K562 (cell line): Measurements from ENCODE around the gene ZNF689. TPM values are rescaled to one million over a fixed set of nuclear protein-coding genes. Genes with fewer than 3 reads are reported as not detected.

Source experiments
- LCOR ChIP-seq: sonication (generic); formaldehyde crosslinking; IDR thresholded peaks from 2 replicates; pipeline ENCODE4 v1.8.0; 2022; ENCODE audit warnings: mild to moderate bottlenecking, missing genetic modification reagents
- MNT ChIP-seq, 2 experiments: fragments of 450-650 bp; conservative IDR thresholded peaks; 2 replicates each; pipeline ENCODE4 v1.6.1; 2017; ENCODE audit warnings: mild to moderate bottlenecking in 2 of 2, moderate library complexity in 2 of 2
- MYNN ChIP-seq, 2 experiments: sonication (generic); formaldehyde crosslinking in 1 of 2; IDR thresholded peaks; 2 replicates each; pipeline versions ENCODE4 v1.5.0 to v1.6.1; 2016 to 2020; ENCODE audit warnings: antibody characterized with exemption in 1 of 2, missing genetic modification reagents in 1 of 2
- NFE2 ChIP-seq: IDR thresholded peaks from 2 replicates; pipeline ENCODE4 v1.6.1; 2014; ENCODE audit warnings: antibody characterized with exemption, low read depth
- OTX1 ChIP-seq: fragments of 450-650 bp; formaldehyde crosslinking; IDR thresholded peaks from 2 replicates; pipeline ENCODE4 v1.4.0; 2022; ENCODE audit warnings: mild to moderate bottlenecking
- PRMT5 ChIP-seq: sonication (generic); formaldehyde crosslinking; IDR thresholded peaks from 2 replicates; pipeline ENCODE4 v1.5.0; 2020; ENCODE audit warnings: missing genetic modification reagents
- RBM14 ChIP-seq: fragments of 200-400 bp; formaldehyde crosslinking; IDR thresholded peaks from 2 replicates; pipeline ENCODE4 v1.6.1; 2018; ENCODE audit warnings: low read depth, mild to moderate bottlenecking, low read length, moderate library complexity, borderline replicate concordance; ENCODE audit not compliant: insufficient read depth
- SMC3 ChIP-seq: conservative IDR thresholded peaks from 2 replicates; pipeline ENCODE4 v1.6.1; 2011; ENCODE audit warnings: low read depth, low read length, improper control_type of control experiment; ENCODE audit not compliant: insufficient read depth
- TFE3 ChIP-seq: fragments of 450-650 bp; formaldehyde crosslinking; IDR thresholded peaks from 2 replicates; pipeline ENCODE4 v1.4.0; 2020; ENCODE audit warnings: mild to moderate bottlenecking, mixed read lengths
- USF1 ChIP-seq: sonication (generic); formaldehyde crosslinking; IDR thresholded peaks from 2 replicates; pipeline ENCODE4 v1.9.0; 2022; ENCODE audit warnings: mild to moderate bottlenecking, missing genetic modification reagents
- ZBTB34 ChIP-seq: fragments of 250-450 bp; sonication (Bioruptor Pico); IDR thresholded peaks from 2 replicates; pipeline ENCODE4 v1.8.0; 2021; ENCODE audit warnings: mild to moderate bottlenecking, moderate library complexity
- ZBTB43 ChIP-seq: sonication (generic); formaldehyde crosslinking; IDR thresholded peaks from 2 replicates; pipeline ENCODE4 v1.8.0; 2023; ENCODE audit warnings: mild to moderate bottlenecking, missing genetic modification reagents
- ZNF134 ChIP-seq: fragments of 250-450 bp; sonication (Bioruptor Pico); conservative IDR thresholded peaks from 2 replicates; pipeline ENCODE4 v1.4.0; 2020
- ZNF232 ChIP-seq: sonication (generic); formaldehyde crosslinking; IDR thresholded peaks from 2 replicates; pipeline ENCODE4 v1.8.0; 2022; ENCODE audit warnings: mild to moderate bottlenecking, missing genetic modification reagents
- ZNF24 ChIP-seq: fragments of 450-650 bp; IDR thresholded peaks from 2 replicates; pipeline ENCODE4 v1.6.1; 2016
- polyA plus RNA-seq, 8 experiments: library from polyadenylated mRNA; depleted of rRNA in 4 of 8; stranded (reverse) in 5 of 8; unstranded in 3 of 8; fragments of >200 nt; fragmentation: Nextera tagmentation in 2 of 8; fragmentation: Illumina TruSeq in 1 of 8; extraction: Ambion mirVana in 2 of 8; extraction: Trizol in 1 of 8; gene quantifications; 2 replicates each; pipeline versions ENCODE4 v1.2.1 to v1.2.3, GENCODE V29; 2011 to 2014; ENCODE audit warnings: inconsistent platforms in 1 of 8, missing spikeins in 1 of 8
- total RNA-seq, 7 experiments: library from RNA; depleted of rRNA in 6 of 7; stranded (reverse); fragments of >200 nt in 6 of 7; fragmentation: Illumina TruSeq in 2 of 7; extraction: Trizol in 2 of 7; gene quantifications; 2 replicates each; pipeline versions ENCODE4 v1.2.1 to v1.2.3, GENCODE V29; 2011 to 2021; ENCODE audit warnings: low replicate concordance in 1 of 7

ZNF689 gene
- total and polyA plus RNA-seq, 9 of the 15 experiments (the other 6 are each of a cell fraction or from before 2014, with no cell fraction given) = 5.4 to 15.4 (median 10.8) TPM

GRCh38 chr16:30656974-30657865, 47.0 kb upstream of the ZNF689 start (continued):
- TF ChIP-seq USF1 (0 out of 2 replicates have a peak, but pooled peaks have one; percentile 21), SMC3 (no peak), NFE2 (no peak), PRMT5 (CRISPR knock-in tag) (no peak), ZBTB43 (CRISPR knock-in tag) (no peak), ZBTB34 (no peak), ZNF134 (CRISPR knock-in tag) (no peak), ZNF24 (no peak), RBM14 (no peak), TFE3 (CRISPR knock-in tag) (no peak), OTX1 (CRISPR knock-in tag) (peak; percentile 49; the same call in 1 of the 2 replicates), ZNF232 (CRISPR knock-in tag) (no peak), MYNN (IDR thresholded peaks at IDR 0.05) (no peak), MYNN (CRISPR knock-in tag; IDR thresholded peaks at IDR 0.05) (no peak), LCOR (CRISPR knock-in tag) (no peak), MNT (conservative IDR thresholded peaks at IDR 0.05) (peak; percentile 11 to 58; a peak in 2 of 4 replicates)
